SJSA1 (cell line): Measurements from ENCODE around the gene ANXA6. TPM values are rescaled to one million over a fixed set of nuclear protein-coding genes. Genes with fewer than 3 reads are reported as not detected.
A peak's percentile ranks its signal among the peaks of the same experiment; 100 is the strongest.
"Not testable (repeated sequence)": the region's sequence is repeated elsewhere in the genome, so short reads cannot be mapped to it uniquely, and the experiment has no call there.

ENCODE experiments used
- DNase-seq, 2 experiments: peaks; one replicate each; pipeline ENCODE4 v3.0.0-alpha.2; 2015 to 2020; ENCODE audit warnings: low spot score in 2 of 2, low read depth in 1 of 2
- H3K27ac ChIP-seq: fragments of 250-450 bp; sonication (Bioruptor Pico); 2 replicates; pipeline ENCODE4 v1.5.1; 2020; ENCODE audit warnings: mild to moderate bottlenecking, moderate library complexity
- H3K27me3 ChIP-seq: fragments of 250-450 bp; sonication (Bioruptor Pico); replicated peaks from 2 replicates; pipeline ENCODE4 v1.5.1; 2020; ENCODE audit warnings: mild to moderate bottlenecking, moderate library complexity
- H3K36me3 ChIP-seq: fragments of 250-450 bp; sonication (Bioruptor Pico); 2 replicates; pipeline ENCODE4 v1.5.1; 2020; ENCODE audit warnings: mild to moderate bottlenecking
- H3K4me1 ChIP-seq: fragments of 250-450 bp; sonication (Bioruptor Pico); replicated peaks from 2 replicates; pipeline ENCODE4 v1.6.1; 2021; ENCODE audit warnings: mild to moderate bottlenecking
- H3K4me3 ChIP-seq: fragments of 250-450 bp; sonication (Bioruptor Pico); 2 replicates; pipeline ENCODE4 v1.5.1; 2020; ENCODE audit warnings: mild to moderate bottlenecking
- H3K9me3 ChIP-seq: fragments of 250-450 bp; sonication (Bioruptor Pico); replicated peaks from 2 replicates; pipeline ENCODE4 v1.5.1; 2020; ENCODE audit warnings: mild to moderate bottlenecking
- total RNA-seq: library from RNA; depleted of rRNA; stranded (reverse); fragments of >200 nt; shearing (Covaris generic); gene quantifications from 2 replicates; pipeline ENCODE4 v1.2.3, GENCODE V29; 2014

The ANXA6 gene
- total RNA-seq, 1 experiment from 2014 or later: 616 TPM

GRCh38 chr5:151189151-151189550 lies 31.6 kb upstream of the ANXA6 start:
- H3K27me3 ChIP-seq: 0 out of 2 replicates have a peak, but pooled peaks cover 4% of the 10 kb centered on the region
- peaks cover 4% of the 10 kb centered on the region; the same call in 1 of the 2 replicates for H3K9me3 ChIP-seq
- no peak for DNase-seq
- H3K27ac ChIP-seq: no peak overlapping the region
- H3K4me3 ChIP-seq: no peak overlapping the region
- no peaks in the 10 kb centered on the region for H3K36me3 ChIP-seq
- no peaks in the 10 kb centered on the region for H3K4me1 ChIP-seq

DNA sequence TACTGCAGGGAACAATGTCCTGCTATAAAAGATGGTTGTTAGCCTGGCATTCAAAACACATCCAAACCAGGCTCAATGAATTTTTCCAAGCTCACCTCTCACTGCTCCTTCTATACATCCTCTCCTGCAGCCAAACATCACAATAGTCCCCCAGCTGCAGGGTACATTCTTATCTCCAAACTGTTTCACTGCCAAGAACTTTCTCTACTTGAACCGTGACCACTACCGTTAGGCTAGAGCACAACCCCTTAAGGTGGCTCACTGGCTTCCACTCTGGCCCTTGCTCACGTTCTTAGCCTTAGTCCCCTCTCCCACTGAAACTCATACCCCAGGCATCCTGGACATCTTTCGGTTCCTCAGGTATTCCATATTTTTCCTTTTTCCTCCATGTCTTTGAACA lies 29.0 kb upstream of the ANXA6 start:
- H3K27ac ChIP-seq: no peak overlapping the region
- no peaks in the 10 kb centered on the region for H3K4me1 ChIP-seq
- DNase-seq: peak in 1 of 2 experiments; percentile 16
- no peaks in the 10 kb centered on the region for H3K27me3 ChIP-seq
- H3K9me3 ChIP-seq: peaks cover 4% of the 10 kb centered on the region; the same call in 1 of the 2 replicates
- no peaks in the 10 kb centered on the region for H3K36me3 ChIP-seq
- H3K4me3 ChIP-seq: no peak overlapping the region

GRCh38 chr5:151186052-151186451 lies 28.5 kb upstream of the ANXA6 start:
- Histone ChIP-seq H3K4me1 (no peaks in the 10 kb centered on the region), H3K9me3 (peaks cover 4% of the 10 kb centered on the region; the same call in 1 of the 2 replicates), H3K27ac (no peak overlapping the region), H3K36me3 (no peaks in the 10 kb centered on the region), H3K27me3 (no peaks in the 10 kb centered on the region), H3K4me3 (no peak overlapping the region)
- DNase-seq: no peak

DNA sequence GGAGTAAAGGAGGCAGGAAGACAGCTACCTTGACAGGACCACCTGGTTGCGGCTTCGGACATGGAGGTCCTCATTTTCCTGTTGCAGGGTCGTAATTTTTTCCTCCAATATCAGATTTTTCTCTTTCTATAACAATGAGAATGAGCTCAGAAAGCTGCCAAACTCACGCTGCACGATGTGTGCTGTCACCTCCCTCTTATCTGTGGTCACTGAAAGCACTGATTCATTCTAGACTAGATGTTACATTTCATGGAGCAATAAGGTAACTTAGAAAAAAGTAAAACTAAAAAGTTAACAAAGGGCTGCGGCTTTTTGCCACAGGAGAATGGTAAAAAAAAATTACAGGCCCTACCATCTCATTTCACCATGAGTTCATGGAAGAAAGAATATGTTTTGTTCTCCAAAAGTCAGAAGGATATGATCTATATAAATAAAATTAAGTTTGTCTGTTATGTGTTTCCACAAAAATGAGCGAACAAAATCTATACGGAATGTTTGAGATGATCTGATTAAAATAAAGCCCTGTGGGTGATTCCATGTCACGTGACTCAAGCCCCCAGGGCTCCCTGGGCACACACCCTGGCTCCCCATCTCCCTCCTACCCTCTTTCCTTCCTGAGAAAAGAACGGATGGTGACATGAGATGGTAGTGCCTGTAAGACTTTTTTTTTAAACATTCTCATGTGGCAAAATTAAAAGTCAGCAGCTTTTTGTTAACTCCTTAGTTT lies 26.9 kb upstream of the ANXA6 start:
- DNase-seq: peak in 1 of 2 experiments; percentile 28
- peaks cover 4% of the 10 kb centered on the region; the same call in 1 of the 2 replicates for H3K9me3 ChIP-seq
- H3K4me1 ChIP-seq: no peaks in the 10 kb centered on the region
- no peaks in the 10 kb centered on the region for H3K27me3 ChIP-seq
- no peak overlapping the region for H3K4me3 ChIP-seq
- no peaks in the 10 kb centered on the region for H3K36me3 ChIP-seq
- H3K27ac ChIP-seq: no peak overlapping the region

DNA sequence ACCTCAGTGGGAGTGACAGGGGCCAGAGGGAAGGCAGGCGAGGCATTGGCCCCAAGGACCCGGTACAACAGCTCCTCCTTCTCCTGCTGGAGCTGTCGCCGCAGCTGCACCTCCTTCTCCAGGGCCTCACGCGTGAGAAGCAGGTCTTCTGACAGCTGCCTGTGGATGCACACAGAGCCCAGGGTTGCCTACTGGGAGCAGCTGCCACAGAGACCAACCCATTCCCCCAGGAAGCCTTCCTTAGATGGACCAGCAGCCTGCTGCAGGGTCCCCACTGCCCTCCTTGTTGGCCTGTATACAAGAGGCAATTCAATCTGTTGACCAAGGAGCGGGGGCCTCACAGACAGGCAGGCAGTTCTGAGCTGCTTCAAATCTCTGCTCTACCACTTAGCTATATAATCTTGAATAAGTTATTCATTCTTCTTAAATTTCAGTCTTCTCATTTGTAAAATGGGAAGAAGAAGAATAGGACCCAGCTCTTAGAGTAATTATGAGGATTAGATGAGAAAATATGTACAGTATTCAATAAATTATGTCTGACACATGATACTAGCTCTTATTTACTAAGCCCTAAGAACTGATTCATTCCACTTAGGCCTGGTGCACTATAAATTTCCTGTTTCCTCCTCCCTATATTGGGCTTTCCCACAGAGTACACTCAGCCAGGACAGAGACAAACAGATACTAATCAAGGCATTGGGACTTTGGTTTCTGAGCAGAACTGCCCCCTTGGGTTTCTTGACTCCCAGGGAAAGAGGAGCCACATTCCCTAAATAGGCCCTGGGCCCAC lies 26.1 kb upstream of the ANXA6 start:
- Histone ChIP-seq H3K36me3 (no peaks in the 10 kb centered on the region), H3K4me3 (no peak overlapping the region), H3K27me3 (no peaks in the 10 kb centered on the region), H3K4me1 (no peaks in the 10 kb centered on the region), H3K27ac (no peak overlapping the region), H3K9me3 (peaks cover 4% of the 10 kb centered on the region; the same call in 1 of the 2 replicates)
- no peak for DNase-seq

DNA sequence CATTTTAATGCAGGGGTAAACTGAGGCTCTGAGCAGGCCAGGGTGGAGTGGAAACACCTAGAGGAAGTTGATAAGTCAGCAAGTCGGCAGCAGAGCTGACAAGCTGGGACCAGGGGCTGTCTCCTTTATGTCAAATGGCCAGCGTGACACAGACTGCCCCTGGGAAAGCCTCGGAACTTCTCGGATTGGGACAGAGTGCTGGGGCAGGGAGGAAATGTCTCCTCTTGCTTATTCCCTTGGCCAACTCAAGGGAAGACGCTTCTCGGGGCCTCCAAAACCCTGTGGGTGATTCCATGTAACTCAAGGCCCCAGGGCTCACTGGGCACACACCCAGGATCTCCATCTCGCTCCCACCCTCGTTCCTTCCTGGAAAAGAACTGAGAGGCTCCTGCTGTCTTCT lies 25.4 kb upstream of the ANXA6 start:
- H3K36me3 ChIP-seq: no peaks in the 10 kb centered on the region
- H3K4me1 ChIP-seq: no peaks in the 10 kb centered on the region
- peaks cover 2% of the 10 kb centered on the region; the same call in 1 of the 2 replicates for H3K9me3 ChIP-seq
- H3K4me3 ChIP-seq: no peak overlapping the region
- H3K27ac ChIP-seq: no peak overlapping the region
- no peak for DNase-seq
- no peaks in the 10 kb centered on the region for H3K27me3 ChIP-seq

GRCh38 chr5:151182524-151182900 lies 24.9 kb upstream of the ANXA6 start:
- H3K9me3 ChIP-seq: no peaks in the 10 kb centered on the region
- no peak for DNase-seq
- no peak overlapping the region for H3K4me3 ChIP-seq
- no peak overlapping the region for H3K27ac ChIP-seq
- H3K4me1 ChIP-seq: no peaks in the 10 kb centered on the region
- no peaks in the 10 kb centered on the region for H3K36me3 ChIP-seq
- H3K27me3 ChIP-seq: no peaks in the 10 kb centered on the region

DNA sequence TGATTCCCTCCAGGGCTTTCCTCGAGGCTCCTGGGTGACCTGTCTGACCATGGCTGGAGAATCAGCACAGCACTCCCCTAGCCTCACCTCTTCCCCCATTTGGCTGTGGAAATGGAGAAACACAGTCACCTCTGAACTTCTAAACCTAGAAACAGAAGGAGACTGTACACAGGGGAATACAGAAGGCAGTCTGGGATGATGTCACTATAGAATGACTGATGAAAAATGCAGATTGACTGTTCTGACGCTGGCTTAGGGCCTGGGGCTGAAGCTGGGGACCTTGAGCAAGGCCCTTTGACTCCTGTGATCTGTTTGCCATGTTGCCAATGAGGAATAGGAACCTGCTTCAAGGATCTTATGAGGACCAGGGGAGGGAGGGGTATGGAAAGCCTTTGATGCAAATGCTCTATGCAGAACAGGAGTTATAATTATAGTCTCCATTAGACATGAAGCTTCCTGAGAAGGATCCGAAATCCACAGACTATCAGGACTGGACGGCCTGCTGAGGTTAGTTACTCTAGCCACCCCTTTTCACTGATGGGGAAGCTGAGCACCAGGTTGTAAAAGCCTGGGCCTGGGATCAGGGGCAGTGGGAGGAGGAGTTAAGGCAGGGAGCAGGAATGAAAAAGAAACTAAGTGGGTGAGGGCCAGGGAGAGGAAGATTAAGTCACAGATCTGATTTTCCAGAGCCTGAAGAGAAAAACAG lies 24.4 kb upstream of the ANXA6 start:
- DNase-seq: peak in 1 of 2 experiments; percentile 27
- H3K9me3 ChIP-seq: no peaks in the 10 kb centered on the region

GRCh38 chr5:151180291-151180690 lies 22.7 kb upstream of the ANXA6 start:
- Histone ChIP-seq H3K27me3 (no peaks in the 10 kb centered on the region), H3K9me3 (no peaks in the 10 kb centered on the region), H3K36me3 (no peaks in the 10 kb centered on the region), H3K4me3 (no peak overlapping the region), H3K4me1 (no peaks in the 10 kb centered on the region), H3K27ac (no peak overlapping the region)
- peak in 1 of 2 experiments; percentile 42 for DNase-seq

More for the DNA sequence above, 24.4 kb upstream of the ANXA6 start:
- H3K4me1 ChIP-seq: no peaks in the 10 kb centered on the region
- H3K27me3 ChIP-seq: no peaks in the 10 kb centered on the region
- no peak overlapping the region for H3K27ac ChIP-seq
- no peak overlapping the region for H3K4me3 ChIP-seq
- H3K36me3 ChIP-seq: no peaks in the 10 kb centered on the region

- H3K9me3 ChIP-seq: no peaks in the 10 kb centered on the region
- H3K36me3 ChIP-seq: no peaks in the 10 kb centered on the region
- H3K4me3 ChIP-seq: no peak overlapping the region
- no peak overlapping the region for H3K27ac ChIP-seq
- H3K4me1 ChIP-seq: no peaks in the 10 kb centered on the region
- H3K27me3 ChIP-seq: no peaks in the 10 kb centered on the region
- DNase-seq: peak in 1 of 2 experiments; percentile 21
These were observed 21.9 kb upstream of the ANXA6 start for GRCh38 chr5:151179489-151179840.

DNA sequence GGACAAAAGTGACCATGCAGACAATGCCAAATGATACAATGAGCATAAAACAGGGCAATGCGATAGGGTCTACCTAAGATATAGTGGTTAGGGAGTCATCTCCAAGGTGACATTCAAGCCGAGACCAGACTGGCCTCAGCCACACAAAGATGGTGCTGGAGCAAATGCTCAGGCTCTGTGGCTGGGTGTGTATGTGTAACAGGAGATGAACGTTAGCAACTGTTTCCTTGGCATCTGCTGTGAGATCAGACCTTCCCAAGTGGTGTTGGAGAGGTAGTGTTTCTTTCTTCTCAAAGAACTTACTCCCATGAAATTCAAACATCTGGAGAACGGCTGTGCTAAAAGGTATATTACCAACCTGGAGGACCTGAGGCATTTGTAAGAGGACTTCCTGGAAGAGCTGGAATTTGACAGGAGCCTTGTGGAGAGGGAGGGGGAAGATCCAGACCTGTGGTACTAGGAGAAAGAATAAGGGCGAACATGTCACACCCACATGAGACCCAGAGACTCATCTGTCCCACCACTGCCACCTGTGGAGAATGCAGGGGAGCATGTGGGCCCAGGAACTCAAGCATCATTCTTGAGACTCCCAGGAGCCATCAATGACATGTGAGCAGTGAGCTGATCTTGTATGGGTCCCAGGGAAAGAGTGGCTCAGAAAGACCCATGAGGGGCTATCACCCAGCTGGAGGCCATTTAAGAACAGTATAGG lies 21.4 kb upstream of the ANXA6 start:
- Histone ChIP-seq H3K27ac (no peak overlapping the region), H3K4me1 (no peaks in the 10 kb centered on the region), H3K9me3 (no peaks in the 10 kb centered on the region), H3K4me3 (no peak overlapping the region), H3K36me3 (no peaks in the 10 kb centered on the region), H3K27me3 (no peaks in the 10 kb centered on the region)
- DNase-seq: peak in 1 of 2 experiments; percentile 37

- no peaks in the 10 kb centered on the region for H3K4me1 ChIP-seq
- no peaks in the 10 kb centered on the region for H3K27me3 ChIP-seq
- H3K27ac ChIP-seq: no peak overlapping the region
- DNase-seq: peak in 1 of 2 experiments; percentile 32
- H3K36me3 ChIP-seq: no peaks in the 10 kb centered on the region
- no peak overlapping the region for H3K4me3 ChIP-seq
- no peaks in the 10 kb centered on the region for H3K9me3 ChIP-seq
These were observed 20.8 kb upstream of the ANXA6 start for GRCh38 chr5:151178372-151178771.

DNA sequence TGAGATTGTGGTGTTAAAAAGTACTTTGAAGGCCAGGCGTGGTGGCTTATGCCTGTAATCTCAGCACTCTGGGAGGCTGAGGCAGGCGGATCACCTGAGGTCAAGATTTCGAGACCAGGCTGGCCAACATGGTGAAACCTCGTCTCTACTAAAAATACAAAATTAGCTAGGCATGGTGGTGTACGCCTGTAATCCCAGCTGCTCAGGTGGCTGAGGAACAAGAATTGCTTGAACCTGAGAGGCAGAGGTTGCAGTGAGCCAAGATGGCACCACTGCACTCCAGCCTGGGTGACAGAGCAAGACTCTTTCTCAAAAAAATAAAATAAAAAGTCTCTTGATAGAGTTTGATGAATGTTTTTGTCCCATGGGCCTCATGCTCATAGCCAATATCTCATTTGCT lies 18.7 kb upstream of the ANXA6 start:
- peak in 1 of 2 experiments; percentile 21 for DNase-seq
- H3K4me1 ChIP-seq, H3K27ac ChIP-seq, H3K36me3 ChIP-seq, H3K27me3 ChIP-seq, H3K4me3 ChIP-seq, H3K9me3 ChIP-seq: not testable (repeated sequence)
